Forelimb muscle (tissue), 1 donor: Measurements from ENCODE around the gene TCF7L1. TPM values are rescaled to one million over a fixed set of nuclear protein-coding genes. Genes with fewer than 3 reads are reported as not detected.
A peak's percentile ranks its signal among the peaks of the same experiment; 100 is the strongest.
"Not testable (repeated sequence)": the region's sequence is repeated elsewhere in the genome, so short reads cannot be mapped to it uniquely, and the experiment has no call there.

Experiments used
- DNase-seq: peaks from one replicate; pipeline ENCODE4 v3.0.0-alpha.2; 2013; ENCODE audit warnings: low read depth
- polyA plus RNA-seq: library from polyadenylated mRNA; unstranded; fragments of 120-200 nt; gene quantifications from one replicate; pipeline ENCODE4 v1.2.1, GENCODE V29; 2013; ENCODE audit not compliant: insufficient read length

TCF7L1 gene
- polyA plus RNA-seq, 1 donor, result 34.6 TPM

- DNase-seq, result no peak
These were observed 191.7 kb downstream of the TCF7L1 start for GRCh38 chr2:85324639-85325465.

DNA sequence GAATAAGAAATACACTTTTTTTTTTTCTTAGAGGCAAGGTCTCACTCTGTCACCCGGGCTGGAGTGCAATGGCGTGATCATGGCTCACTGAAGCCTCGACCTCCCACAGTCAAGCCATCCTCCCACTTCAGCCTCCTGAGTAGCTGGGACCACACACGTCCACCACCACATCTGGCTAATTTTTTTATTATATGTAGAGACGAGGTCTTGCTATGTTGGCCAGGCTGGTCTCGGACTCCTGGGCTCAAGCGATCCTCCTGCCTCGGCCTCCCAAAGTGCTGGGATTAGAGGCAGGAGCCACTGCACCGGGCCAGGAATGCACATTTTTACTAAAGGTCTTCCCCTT, 192.2 kb downstream of the TCF7L1 start:
- no peak for DNase-seq

- DNase-seq, result no peak
These were observed 193.4 kb downstream of the TCF7L1 start for GRCh38 chr2:85326406-85327159.

- no peak for DNase-seq
These were observed 194.1 kb downstream of the TCF7L1 start for GRCh38 chr2:85327160-85327821.

DNA sequence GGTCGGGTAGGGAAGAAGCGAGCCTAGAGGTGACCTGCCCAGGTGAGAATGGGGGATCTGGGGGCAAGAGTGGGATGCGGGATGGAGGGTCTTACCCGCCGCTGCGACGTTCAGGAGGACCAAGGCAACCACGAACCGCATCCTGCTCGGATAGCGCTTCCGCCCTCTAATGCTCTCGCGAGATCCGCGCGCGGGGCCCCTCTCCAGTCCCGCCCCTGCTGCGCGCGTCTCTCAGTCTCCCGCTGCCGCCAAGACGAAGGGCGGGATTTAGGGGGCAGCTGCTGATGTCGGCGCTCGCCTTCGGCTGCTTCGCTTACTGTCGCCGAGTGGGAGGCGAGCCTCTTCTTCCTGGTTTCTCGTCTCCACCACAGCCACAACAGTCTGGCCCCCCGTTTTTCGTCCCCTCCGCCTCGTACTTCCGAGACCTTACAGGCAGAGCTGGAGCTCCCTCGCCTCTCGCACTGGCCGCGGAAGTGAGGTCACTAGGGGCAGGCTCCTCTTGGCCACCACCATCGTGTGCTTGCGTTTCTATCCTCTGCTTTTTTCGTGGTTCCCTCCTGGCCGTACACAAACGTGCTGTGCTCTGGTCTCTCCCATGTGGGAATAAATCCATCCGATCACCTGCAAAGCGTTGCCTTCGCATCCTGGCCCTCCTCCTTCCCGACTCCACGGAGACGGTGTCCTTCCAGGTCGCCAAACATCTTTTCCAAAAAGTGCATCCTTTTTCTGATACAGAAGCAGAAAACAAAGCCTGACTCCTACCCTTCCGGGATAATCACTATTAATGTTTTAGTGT, 194.8 kb downstream of the TCF7L1 start, which contains the start of gene TGOLN2:
Gene TGOLN2 (minus strand): TSS at position 168 of the 796 bp plus-strand sequence. CDS start 27 bp downstream, at position 141.
- peak; percentile 58 for DNase-seq

DNA sequence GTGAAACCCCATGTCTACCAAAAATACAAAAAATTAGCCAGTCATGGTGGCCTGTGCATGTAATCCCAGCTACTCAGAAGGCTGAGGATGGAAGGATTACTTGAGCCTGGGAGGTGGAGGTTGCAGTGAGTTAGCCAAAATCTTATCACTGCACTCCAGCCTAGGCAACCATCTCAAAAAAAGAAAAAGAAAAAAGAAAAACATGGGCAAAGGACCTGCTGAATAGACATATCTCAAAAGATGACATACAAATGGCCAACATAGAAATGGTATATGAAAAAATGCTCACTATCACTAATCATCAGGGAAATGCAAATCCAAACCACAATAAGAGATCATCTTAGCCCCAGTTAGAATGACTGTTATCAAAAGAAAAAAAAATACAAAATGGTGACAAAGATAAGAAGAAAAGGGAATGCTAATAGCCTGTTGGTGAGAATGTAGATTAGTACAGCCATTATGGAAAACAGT, 196.0 kb downstream of the TCF7L1 start:
- no peak for DNase-seq

DNA sequence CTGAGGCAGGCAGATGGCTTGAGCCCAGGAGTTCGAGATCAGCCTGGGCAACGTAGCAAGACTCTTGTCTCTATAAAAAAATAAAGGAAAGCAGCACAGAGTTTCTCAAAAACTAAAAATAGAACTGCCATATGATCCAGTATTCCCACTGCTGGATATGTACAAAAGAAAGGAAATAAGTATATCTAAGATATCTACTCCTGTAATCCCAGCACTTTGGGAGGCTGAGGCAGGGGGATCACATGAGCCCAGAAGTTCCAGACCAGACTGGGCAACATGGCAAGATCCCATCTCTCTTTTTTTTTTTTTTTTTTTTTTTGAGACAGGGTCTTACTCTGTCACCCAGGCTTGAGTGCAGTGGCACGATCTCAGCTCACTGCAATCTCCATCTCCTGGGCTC, 196.5 kb downstream of the TCF7L1 start:
- DNase-seq, result not testable (repeated sequence)

- no peak for DNase-seq
These were observed 197.8 kb downstream of the TCF7L1 start for GRCh38 chr2:85330839-85331636.

DNA sequence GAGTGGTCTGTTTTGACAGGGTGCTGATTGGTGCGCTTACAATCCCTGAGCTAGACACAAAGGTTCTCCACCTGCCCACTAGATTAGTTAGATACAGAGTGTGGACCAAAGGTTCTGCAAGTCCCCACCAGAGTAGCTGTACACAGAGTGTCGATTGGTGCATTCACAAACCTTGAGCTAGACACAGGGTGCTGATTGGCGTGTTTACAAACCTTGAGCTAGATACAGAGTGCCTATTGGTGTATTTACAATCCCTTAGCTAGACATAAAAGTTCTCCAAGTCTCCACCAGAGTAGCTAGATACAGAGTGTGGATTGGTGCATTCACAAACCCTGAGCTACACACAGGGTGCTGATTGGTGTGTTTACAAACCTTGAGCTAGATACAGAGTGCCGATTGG, 200.7 kb downstream of the TCF7L1 start:
- not testable (repeated sequence) for DNase-seq

DNA sequence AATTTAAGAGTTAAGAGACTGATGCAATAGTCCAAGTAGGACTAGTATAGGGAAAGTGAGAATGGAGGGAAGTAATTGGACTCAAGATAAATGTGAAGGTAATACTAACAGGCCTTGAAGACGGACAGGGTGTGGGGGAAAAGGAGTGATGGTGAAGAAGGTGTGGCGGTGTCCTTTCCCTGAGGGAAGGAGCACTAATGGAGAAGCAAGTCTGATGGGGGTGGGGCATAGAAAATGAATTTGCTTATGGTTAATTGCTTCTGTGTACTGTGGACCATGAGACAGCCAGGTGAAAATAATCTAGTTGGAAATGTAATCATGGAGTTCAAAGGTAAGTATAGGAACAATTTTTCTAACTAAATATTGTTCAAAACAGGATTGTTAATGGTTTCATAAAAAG, 201.7 kb downstream of the TCF7L1 start:
- no peak for DNase-seq

DNA sequence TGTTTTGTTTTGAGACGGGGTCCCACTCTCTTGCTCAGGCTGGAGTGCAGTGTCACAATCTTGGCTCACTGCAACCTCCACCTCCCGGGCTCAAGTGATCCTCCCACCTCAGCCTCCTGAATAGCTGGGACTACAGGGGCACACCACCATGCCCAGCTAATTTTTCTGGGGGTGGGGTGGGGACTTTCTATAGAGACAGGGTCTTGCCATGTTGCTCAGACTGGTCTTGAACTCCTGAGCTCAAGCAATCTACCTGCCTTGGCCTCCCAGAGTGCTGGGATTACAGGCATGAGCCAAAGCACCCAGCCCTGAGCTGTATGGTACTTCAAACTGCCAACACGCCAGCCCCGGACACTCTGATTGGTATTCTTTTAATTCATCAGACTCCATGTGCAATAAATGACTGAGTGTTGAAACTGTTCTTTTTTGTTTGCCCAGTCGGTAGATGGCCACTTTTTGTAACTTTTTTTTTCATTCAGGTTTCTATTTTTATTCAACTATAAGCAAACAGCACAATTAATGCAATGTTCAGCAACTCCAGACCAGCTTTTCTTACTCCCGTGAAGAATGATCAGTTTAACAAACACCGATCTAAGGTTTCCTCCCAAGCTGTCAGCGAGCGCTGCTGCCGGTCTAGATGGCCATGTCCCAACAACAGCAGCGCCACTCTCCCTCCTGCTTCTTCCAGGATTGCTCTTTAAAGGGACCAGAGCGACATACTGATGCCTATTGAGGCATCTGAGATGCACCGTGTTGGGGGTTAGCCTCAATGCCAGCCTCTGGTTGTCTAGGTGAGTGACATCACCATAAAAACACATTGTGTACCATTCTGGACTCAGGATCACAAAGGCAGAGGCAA, 207.1 kb downstream of the TCF7L1 start:
- DNase-seq, result no peak

- no peak for DNase-seq
These were observed 208.3 kb downstream of the TCF7L1 start for GRCh38 chr2:85341269-85342029.

DNA sequence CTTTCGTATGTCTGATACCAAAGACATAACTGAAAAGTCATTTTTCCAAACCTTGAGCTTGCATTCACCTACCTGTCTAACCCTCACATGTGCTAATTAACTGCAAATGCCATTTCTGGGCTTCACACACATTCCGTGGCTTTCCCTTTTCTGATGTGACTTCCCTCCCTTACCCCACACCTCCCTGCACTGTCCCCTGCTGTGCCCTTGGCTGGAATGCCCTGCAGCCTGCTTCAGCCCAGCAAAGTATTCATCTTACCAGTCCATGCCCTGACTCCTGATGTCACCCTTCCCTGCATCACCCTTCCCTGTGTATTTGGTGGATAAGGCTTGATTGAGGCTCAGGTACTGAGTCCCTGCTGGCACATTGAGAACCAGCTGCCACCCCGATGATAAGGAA, 209.0 kb downstream of the TCF7L1 start:
- DNase-seq, result no peak

DNA sequence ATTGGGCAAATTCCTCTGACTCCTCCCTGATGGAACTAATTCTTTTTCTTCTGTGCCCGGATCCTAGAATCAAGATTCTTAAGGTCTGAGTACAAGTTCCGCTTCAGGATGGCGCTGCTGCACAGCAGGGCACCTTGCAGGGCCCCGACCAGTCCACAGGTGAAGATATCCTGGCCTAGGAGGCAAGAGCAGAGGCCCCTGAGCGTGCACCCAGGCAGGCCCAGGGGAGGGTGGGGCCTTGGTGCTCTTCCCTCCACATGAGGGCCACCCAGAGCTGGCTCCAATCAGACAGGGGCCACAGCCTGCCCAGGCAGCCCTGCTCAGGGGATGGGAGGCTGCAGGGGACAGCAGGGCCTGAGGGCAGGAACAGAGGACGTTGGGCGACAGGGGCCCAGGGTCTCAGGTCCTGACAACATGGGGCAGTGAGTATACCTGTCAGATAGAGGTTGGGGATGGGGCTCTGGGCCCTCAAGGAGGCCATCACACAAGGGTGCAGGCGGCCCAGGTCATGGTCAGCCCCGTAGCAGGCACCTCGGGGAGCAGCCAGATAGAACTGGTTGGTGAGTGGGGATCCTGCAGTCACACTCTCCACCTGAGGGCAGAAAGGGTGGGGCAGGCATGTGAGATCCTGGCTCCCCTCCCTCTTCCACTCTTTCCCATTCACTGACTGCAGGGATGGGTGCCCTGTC, 210.2 kb downstream of the TCF7L1 start:
- DNase-seq, result not testable (repeated sequence)

DNA sequence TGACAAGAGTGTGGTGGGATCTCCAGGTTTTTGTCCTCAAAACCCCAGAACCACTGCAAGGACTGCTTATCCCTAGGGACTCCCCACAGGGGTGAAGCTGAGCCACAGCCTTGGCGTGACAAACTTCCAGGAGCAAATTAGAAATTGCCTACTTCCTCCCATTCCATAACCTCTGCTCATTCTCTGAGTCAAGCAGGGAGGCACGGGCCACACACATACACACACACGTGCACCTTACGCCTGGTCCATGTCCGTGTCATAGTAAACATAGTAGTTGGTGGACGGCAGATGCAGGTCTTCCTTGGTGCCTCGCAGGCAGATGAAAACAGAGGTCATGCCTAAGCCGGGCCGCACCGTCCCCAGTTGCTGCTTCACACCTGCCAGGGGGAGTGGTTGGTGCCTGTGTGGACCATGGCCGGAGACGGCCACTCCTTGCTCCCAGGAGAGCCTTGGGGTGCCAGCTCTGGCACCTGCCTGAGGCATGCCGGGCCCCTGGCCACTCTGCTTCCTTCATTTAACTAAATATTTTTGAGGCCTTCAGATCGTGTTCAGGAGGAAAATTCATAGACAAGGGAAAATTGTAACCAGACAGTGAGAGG, 211.3 kb downstream of the TCF7L1 start:
- DNase-seq, result no peak

- no peak for DNase-seq
These were observed 214.4 kb downstream of the TCF7L1 start for GRCh38 chr2:85347599-85347998.

- no peak for DNase-seq
These were observed 220.7 kb downstream of the TCF7L1 start for GRCh38 chr2:85353876-85354285.
